NCI-H510A treated with DMSO at 0.1 percent for 48 hours (cell line): Measurements from ENCODE around the gene COL8A2.

ENCODE experiments used
- DNase-seq: peaks from one replicate; lab custom pipeline; 2025; lab: John Stamatoyannopoulos, UW

The COL8A2 gene

DNA sequence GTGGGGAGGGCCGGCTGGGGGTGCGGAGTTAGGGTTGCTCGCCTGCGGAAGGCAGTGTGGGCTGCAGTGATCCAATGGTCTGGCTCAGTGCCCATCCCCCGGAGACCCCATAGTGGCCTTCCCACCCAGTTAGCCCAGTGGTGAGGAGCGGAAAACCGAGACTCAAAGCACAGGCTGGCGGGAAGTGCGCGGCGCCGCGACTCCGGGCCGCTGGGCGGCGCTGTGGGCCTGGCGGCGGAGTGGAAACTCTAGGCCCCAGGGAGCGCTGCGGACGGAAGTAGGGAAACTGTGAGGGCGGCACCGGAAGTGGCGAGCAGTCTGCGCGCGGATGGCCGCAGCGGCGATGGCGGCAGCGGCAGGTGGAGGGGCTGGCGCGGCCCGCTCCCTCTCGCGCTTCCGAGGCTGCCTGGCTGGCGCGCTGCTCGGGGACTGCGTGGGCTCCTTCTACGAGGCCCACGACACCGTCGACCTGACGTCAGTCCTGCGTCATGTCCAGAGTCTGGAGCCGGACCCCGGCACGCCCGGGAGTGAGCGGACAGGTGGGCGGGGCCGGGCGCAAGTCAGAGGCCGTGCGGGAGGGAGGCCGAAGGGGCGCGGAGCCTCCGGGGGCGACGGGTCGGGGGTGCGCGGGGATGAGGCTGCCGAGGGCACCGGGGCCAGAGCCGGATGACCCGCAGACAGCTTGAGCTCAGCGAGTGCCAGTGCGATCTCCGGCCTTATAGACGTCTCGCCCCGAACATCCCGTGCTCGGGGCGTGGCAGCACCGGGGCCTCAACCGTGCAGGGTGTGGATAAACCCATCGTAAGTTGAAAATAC is 36.2 kb downstream of the COL8A2 start, which contains the start of gene ADPRS:
TSS of gene ADPRS (plus strand) at position 316 of the 816 bp plus-strand sequence. CDS start at position 329, 13 bp downstream.
- peak; percentile 99 for DNase-seq

DNA sequence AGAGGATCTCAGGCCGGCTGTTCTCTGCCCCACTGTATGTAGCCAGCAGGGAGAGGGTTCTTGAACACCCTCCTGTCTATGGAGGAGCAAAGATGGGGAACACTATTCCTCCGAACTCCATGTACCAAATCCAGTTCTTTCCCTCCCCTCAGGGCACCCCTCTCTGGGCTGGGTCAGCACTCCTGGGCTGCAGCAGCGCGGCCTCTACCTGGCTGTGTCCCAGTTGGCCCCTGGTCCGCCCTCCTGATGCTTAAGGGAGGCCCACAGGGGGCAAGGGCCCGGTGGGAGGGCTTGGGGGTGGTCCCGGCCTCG is 36.8 kb downstream of the COL8A2 start:
- DNase-seq = no peak

DNA sequence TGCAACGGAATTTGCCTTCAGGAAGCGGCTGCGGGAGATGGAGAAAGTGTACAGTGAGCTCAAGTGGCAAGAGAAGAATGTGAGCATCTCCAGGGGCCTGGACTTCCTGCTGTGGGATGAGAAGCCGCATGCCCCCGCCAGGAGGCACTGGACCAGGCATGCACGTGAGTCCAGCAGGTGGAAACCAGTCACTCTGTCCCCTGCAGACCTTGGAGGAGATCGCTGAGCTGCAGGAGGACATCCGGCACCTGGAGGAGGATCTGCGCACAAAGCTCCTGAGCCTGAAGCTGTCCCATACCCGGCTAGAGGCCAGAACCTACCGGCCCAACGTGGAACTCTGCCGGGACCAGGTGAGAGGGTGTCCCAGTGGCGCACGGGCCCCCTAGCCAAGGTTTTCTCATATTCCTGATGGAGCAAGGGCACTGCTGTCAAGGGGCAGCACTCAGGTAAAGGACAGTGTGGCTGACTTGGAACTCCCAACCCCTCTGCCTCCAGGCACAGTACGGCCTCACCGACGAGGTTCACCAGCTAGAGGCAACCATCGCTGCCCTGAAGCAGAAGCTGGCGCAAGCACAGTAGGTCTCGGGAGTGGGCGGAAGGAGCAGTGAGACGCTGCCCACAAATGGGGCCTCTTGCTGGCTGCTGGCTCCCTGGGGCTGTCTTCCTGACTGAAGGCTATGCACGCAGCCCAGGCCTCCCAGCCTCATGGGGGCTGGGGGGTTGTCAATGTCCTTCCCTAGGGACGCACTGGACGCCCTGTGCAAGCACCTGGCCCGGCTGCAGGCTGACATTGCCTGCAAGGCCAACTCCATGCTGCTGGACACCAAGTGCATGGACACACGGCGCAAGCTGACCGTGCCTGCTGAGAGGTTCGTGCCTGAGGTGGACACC is 37.5 kb downstream of the COL8A2 start:
- DNase-seq = no peak

DNA sequence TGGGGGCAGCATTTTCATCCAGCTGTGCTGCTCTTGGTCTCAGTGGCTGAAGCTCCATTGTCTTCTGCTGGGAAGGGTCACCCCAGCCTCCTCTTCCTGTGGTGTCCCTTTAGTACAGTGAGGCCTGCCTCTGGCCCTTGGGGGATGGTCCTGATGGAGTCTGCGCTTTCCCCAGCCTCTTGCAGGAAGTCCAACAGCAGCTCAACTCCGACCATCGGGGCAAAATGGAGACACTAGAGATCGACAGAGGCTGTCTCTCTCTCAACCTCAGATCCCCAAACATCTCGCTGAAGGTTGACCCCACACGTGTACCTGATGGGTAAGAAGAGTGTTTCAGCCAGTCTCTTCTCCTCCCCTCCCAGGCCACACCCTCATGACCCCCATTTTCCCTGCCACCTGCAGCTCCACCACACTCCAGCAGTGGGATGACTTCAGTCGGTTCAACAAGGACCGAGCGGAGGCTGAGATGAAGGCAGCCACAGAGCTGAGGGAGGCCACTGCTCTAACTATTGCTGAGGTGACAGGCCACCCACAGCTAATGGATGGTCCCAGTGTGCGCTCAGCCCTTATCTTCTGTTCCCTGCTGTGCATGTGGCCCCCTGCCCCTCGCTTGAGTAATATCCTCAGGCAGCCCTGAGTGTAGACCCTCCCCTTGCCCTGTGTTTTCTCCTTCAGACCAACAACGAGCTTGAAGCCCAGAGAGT is 38.3 kb downstream of the COL8A2 start:
- no peak for DNase-seq

DNA sequence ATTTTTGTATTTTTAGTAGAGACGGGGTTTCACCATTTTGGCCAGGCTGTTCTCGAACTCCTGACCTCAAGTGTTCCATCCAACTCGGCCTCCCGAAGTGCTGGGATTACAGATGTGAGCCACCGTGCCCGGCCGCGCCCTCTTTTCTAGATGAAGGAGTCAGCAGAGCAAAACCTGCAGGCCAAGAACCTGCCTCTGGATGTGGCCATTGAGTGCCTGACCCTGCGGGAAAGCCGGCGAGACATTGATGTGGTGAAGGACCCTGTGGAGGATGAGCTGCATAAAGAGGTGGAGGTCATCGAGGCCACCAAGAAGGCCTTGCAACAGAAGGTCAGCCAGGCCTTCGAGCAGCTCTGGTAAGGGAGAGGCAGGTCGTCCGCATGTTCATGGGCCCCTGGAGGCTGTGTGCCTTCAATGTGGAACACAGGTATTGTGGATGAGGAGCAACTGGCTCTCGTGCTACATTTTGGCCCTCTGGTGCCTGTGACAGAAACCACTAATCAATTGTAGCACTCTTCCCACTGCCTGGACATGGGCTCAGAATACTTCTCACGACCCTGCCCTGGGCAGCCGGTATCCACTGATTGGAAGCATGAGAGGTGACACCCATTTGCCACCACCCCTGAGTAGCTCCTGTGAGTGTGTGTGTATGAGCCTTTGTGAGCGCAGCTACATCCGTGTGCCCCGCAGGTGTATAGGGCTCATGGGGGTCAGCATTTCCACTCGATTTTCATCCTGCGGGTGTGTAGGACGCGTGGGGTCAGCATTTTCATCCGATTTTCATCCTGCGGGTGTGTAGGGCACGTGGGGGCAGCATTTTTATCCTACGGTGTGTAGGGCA is 39.1 kb downstream of the COL8A2 start:
- DNase-seq = no peak

DNA sequence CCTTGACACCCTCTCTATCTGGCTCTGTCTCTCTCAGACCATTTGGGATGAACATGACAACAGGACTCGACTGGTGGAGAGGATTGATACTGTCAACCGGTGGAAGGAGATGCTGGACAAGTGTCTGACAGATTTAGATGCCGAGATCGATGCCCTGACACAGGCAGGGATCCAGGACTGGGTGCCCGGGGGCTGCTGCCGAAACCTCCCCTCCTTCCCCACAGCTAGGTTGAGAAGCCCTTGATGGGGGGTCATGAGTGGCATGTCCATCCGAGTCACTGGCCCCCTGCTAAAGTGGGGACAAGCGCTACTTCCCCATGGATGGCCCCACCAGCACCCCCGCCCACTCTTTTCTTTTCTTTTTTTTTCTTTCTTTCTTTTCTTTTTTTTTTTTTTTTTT is 39.9 kb downstream of the COL8A2 start:
- DNase-seq = no peak

DNA sequence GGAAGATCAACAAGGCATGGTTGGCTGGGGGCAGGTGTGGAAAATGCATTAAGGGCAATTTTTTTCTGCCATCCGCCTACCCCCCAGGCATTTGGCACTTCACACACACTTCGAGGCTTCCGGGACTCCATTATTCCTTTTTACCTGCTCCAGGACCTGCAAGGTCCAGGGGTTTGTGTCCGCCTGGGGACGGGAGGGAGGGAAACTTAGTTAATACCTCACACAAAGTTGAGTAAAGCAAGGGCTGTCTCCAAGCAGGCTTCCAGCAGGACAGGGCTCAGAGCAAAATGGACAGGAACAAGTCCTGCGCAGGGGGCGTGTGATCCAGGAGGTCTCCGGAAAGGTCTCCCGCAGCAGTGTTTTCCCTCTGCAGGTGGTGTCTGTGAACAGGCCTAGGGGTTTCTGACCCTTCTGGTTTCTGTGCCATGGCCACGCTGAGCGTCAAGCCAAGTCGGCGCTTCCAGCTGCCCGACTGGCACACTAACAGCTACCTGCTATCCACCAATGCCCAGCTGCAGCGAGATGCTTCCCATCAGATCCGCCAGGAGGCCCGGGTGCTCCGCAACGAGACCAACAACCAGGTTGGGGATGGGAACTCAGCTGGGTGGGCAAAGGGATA is 40.4 kb downstream of the COL8A2 start:
- DNase-seq = peak; percentile 79

DNA sequence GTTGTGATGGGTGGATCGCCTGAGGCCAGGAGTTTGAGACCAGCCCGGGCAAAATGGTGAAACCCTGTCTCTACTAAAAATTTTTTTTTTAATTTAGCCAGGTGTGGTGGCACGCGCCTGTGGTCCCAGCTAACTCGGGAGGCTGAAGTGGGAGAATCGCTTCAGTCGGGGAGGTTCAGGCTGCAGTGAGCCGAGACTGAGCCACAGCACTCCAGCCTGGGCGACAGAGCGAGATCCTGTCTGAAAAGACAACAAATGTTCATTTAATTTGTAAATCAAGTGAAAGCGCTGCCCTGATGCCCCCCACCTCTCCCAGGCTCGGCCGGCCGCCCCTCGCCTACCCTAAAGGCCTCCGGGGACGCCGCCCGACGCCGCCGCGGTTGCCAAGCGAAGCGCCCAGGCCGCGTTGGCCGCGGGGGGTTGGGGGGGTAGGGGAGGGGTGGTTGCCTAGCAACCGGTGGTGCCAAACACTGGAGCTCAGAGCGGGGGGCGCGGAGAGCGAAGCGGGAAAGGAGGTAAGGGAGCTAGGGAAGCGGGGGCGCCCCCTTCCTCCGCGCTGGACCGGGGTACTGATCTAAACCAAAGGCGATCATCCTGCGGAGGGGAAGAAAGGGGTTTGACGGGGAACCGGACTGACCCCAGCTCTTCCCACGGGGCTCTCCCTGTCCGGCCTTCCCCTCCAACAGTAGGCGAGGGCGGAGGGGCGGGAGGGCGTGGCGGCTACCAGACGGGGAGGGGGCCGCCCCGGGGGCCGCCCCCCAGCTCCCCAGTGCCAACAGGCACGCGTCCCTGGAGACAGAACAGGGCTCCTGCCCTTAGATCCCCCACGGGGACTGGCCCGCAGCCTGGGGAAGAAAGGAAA is 41.2 kb downstream of the COL8A2 start, which contains the start of gene TEKT2:
TSS of gene TEKT2 (plus strand) at position 460 of the 862 bp plus-strand sequence. CDS start 828 bp downstream, outside the sequence.
- peak; percentile 79 for DNase-seq

DNA sequence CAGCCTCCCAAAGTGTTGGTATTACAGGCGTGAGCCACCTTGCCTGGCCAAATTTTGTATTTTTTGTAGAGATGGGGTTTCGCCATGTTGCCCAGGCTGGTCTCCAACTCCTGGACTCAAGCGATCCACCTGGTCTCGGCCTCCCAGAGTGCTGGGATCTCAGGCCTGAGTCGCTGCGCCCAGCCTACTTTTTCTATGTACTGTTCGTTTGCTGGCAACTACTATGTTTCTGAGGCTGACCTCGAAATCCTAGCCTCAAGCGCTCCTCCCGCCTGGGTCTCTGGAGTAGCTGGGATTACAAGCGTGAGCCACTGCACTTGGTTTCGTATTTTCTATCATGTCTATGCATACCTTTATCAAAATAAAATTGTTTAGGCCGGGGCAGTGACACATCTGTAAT is 41.8 kb downstream of the COL8A2 start:
- no peak for DNase-seq

DNA sequence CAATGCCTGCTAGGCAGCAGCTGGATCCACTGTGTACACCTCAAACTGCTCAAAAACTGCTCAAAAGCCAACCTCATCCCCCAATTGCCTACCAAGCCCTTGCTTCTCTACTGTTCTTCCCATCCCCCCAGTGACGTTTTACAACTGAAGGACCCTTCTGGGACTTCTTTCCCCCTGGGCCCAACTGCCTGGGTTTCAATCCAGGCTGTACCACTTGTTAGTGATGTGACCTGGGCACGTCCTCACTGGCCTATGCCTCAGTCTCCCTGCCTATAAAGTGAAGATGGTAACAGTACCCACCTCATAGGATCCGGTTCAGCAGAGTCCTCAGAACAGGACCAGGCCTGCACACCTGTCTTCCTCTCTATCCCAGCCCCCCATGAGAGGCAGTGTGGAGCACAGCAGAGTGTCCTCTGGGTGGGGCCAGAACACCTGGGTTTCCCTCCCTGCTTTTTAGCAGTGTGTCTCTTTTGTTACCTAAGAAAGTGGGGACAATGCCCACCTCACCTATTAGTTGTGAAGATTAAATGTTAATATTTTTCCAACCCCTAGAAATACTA is 43.0 kb downstream of the COL8A2 start:
- DNase-seq = peak; percentile 72

DNA sequence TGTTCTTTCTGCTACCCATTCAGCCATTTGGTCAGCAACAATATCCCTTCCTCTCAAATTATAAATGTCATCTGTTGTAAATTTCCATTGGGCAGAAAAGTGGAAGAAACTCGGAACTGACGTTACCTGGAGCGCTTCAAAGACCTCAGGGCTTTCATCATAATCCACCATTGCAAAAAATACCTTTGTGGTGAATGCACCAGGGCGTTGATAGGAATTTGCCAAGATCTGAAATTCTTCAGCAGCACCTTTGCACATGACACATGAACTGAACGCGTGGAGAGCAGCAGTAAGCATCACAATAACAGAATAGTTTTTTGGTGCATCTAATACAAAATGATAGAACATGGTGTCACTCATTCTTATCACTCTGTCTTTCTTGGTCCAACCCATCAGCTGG is 44.2 kb downstream of the COL8A2 start:
- DNase-seq = no peak

DNA sequence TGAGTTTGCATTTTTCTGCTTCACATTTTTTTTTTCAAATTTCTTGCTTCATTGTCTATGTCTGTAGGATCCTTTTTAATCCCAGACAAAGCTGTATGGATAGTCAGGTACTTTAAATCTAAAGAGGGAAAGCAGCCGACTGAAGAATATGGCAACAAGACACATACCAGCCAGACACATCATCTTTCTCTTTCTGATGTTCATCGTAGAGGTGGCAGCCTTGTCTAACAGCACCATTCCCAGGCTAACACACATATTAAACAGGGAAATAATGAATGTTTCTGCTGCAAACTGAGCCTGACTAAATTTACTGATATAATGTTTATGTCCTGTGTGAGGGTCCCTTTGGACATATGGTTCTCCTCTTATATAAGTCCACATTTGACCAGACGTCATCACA is 44.8 kb downstream of the COL8A2 start:
- no peak for DNase-seq

DNA sequence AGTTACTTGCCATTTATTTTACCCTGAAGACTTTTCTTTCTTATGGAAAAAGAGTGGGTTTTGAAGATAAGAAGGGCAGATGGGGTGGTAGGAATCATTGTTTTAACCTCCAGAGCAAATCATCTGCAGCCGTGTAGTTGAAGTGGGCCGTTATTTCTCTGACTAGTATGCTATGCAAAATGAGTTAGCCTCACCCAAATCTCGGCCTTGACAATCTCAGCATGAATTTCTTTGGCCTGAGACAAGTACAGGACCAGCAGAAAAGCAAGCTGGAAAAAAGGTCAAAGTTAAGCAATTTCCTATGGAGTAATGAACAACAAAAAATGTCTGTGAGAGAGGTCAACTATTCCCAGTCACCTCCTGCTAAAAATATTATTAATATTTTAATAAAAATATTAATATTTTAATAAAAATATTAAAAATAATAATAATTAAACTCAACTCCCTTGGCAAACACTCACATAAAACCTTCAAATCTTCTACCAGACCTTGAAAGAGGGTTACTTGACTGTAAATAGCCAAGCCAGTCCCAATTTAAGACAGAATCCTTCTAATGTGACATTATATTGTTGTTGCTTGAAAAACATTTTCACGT is 47.9 kb downstream of the COL8A2 start:
- DNase-seq = no peak

DNA sequence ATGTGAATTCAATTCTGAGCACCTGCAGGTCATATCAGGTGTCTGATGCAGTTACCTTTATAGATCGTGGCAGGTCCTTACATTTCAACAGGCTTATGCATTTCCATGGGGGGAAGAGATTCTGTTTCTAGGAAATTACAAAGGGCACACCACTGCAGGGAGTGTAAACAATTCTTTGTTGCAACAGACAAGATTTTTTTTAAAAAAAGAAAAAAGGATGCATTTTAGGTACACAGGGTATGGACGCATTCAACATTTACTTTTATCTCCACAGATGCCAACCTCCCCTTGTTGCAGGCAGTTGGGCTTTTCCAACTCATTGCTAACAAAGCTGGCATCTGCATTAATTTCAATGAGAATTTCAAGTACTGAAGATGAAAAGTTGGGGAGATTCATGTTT is 54.7 kb downstream of the COL8A2 start:
- DNase-seq = peak; percentile 98

DNA sequence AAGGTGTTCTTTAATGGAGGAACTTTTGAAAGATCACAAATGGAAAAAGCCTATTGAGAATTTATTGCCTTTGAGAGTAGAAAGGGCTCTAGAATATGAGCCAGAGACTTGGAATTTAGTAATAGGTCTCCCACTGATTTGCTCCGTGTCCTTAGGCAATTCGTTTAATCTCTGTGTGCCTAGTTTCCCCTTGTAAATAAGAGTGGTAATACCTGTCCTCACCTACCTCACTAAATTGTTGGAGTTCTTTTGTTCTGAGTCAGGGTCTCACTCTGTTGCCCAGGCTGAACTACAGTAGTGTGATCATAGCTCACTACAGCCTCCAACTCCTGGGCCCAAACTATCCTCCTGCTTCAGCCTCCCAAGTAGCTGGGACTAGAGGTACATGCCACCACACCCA is 56.2 kb downstream of the COL8A2 start:
- DNase-seq = no peak

DNA sequence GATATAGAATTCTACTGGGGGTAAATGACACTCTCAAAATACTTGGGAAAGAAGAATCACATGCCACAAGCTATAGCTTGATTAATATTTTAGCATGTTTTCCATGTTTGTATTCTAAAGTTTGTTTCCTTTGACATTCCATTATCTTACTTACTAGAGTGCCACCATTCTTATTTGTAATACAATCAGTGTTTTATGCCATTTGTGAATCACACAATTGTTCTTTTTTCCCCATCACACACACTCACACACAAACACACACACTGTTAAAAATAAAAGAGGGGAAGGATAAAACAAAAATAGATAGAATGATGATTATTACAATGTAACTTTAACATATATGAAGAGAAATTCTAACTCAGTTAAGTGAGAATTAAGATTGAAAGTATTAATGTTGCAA is 57.2 kb downstream of the COL8A2 start:
- no peak for DNase-seq

DNA sequence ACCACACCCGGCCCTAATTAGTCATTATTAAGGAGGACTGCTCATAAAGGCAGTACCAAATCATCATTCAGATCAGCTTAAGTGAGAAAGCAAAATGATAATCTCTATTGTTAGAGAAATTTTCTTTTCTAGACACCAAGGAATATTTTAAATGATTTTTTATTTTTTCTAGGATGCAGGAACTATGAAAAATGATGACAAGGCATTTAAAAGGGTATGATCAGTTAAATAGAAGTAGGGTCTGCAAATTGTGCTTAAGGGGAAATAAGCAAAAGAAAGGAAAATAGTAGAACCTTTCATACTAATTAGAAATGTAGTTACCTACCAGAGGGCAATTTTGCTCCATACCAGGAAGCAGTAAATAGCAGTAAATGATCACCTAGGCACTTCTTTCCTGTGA is 62.7 kb downstream of the COL8A2 start:
- no peak for DNase-seq

DNA sequence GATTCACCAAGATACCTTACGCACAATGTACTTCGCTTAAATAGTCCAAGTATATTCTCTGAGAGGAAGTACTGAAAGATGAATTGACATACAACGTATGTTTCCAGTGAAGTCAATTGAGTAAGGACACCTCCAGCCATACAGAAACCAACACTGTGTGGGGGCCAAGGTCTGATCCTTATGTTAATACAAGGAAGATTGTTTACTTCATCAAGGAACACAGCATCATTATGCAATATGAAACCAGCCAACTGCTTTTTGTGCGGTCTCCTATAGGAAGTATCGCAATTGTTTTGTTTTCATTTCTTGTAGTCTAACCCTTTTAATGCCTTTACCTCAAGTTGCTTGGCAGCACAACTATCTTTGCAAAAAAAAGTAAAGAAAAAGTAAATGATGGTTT is 69.3 kb downstream of the COL8A2 start:
- DNase-seq = no peak

DNA sequence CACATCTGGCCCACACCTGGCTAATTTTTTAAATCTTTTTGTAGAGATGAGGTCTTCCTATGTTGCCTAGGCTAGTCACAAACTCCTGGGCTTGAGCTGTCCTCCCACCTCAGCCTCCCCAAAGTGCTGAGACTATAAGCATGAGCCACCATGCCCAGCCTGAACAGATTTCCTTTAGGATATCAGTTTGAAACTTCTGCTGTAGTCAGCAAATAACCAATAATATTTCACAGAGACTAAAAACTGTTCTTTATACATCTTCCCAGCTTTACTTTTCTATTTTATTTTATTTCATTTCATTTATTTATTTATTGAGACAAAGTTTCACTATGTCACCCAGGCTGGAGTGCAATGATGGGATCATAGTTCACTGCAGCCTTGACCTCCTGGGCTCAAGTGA is 71.0 kb downstream of the COL8A2 start:
- DNase-seq = no peak
